HepG2 (cell line): ENCODE measurements around the gene PRCD.

Experiments used
- CREB1 ChIP-seq, 2 experiments: fragments of 450-650 bp in 1 of 2; IDR thresholded peaks; 2 replicates each; pipeline ENCODE4 v1.6.1; 2016 to 2017; ENCODE audit warnings: control low read depth in 1 of 2, mild to moderate bottlenecking in 1 of 2, missing compliant biosample characterization in 1 of 2, missing genetic modification characterization in 1 of 2
- CTCF ChIP-seq: sonication (generic); formaldehyde crosslinking; IDR thresholded peaks from 2 replicates; pipeline ENCODE4 v1.5.0; 2020; ENCODE audit warnings: mild to moderate bottlenecking, missing genetic modification reagents, moderate library complexity
- GZF1 ChIP-seq: sonication (generic); formaldehyde crosslinking; IDR thresholded peaks from 2 replicates; pipeline ENCODE4 v1.5.1; 2020; ENCODE audit warnings: mild to moderate bottlenecking, missing genetic modification reagents
- HOXA9 ChIP-seq: sonication (generic); formaldehyde crosslinking; IDR thresholded peaks from 2 replicates; pipeline ENCODE4 v1.8.1; 2022; ENCODE audit warnings: missing genetic modification reagents, mild to moderate bottlenecking, moderate library complexity, borderline replicate concordance
- MAZ ChIP-seq, 2 experiments: sonication (generic) in 1 of 2; formaldehyde crosslinking in 1 of 2; IDR thresholded peaks; 2 replicates each; pipeline versions ENCODE4 v1.5.0 to v1.6.1; 2012 to 2020; ENCODE audit warnings: low read depth in 2 of 2, mild to moderate bottlenecking in 2 of 2, borderline replicate concordance in 1 of 2, improper control_type of control experiment in 1 of 2, low read length in 1 of 2, missing genetic modification reagents in 1 of 2, moderate library complexity in 1 of 2
- MED8 ChIP-seq: sonication (generic); formaldehyde crosslinking; IDR thresholded peaks from 2 replicates; pipeline ENCODE4 v1.8.1; 2023; ENCODE audit warnings: mild to moderate bottlenecking, missing genetic modification reagents; ENCODE audit not compliant: insufficient replicate concordance
- RFXANK ChIP-seq: IDR thresholded peaks from 2 replicates; pipeline ENCODE4 v1.6.1; 2016
- SAFB2 ChIP-seq: sonication (generic); formaldehyde crosslinking; IDR thresholded peaks from 2 replicates; pipeline ENCODE4 v1.5.1; 2020; ENCODE audit warnings: missing genetic modification reagents, low read depth, mild to moderate bottlenecking, borderline replicate concordance
- TCF12 ChIP-seq, 2 experiments: fragments of 450-650 bp in 1 of 2; sonication (generic) in 1 of 2; formaldehyde crosslinking in 1 of 2; IDR thresholded peaks; 2 replicates each; pipeline versions ENCODE4 v1.6.1 to v1.8.0; 2017 to 2022; ENCODE audit warnings: antibody characterized with exemption in 1 of 2, mild to moderate bottlenecking in 1 of 2, missing genetic modification reagents in 1 of 2, moderate library complexity in 1 of 2
- ZBTB38 ChIP-seq: sonication (generic); formaldehyde crosslinking; IDR thresholded peaks from 2 replicates; pipeline ENCODE4 v1.5.1; 2020; ENCODE audit warnings: mild to moderate bottlenecking, missing genetic modification reagents
- ZNF704 ChIP-seq: sonication (generic); formaldehyde crosslinking; IDR thresholded peaks from 2 replicates; pipeline ENCODE4 v1.8.1; 2023; ENCODE audit warnings: mild to moderate bottlenecking, inconsistent platforms, moderate library complexity, missing genetic modification reagents, borderline replicate concordance
- ZUFSP ChIP-seq: sonication (generic); formaldehyde crosslinking; IDR thresholded peaks from 2 replicates; pipeline ENCODE4 v1.9.0; 2021; ENCODE audit warnings: missing genetic modification reagents, mild to moderate bottlenecking, borderline replicate concordance

- TF ChIP-seq ZUFSP (CRISPR knock-in tag) (no peak), GZF1 (no peak), HOXA9 (no peak), CTCF (CRISPR knock-in tag) (peak; percentile 100), CREB1 (IDR thresholded peaks at IDR 0.05) (no peak), CREB1 (CRISPR knock-in tag; IDR thresholded peaks at IDR 0.05) (no peak), RFXANK (no peak), TCF12 (IDR thresholded peaks at IDR 0.05) (no peak), TCF12 (CRISPR knock-in tag; IDR thresholded peaks at IDR 0.05) (no peak; the same call in 1 of the 2 replicates), MAZ (IDR thresholded peaks at IDR 0.05; ENCODE audit: borderline replicate concordance, low read depth, low read length) (0 out of 2 replicates have a peak, but pooled peaks have one; percentile 14), MAZ (CRISPR knock-in tag; IDR thresholded peaks at IDR 0.05; ENCODE audit: low read depth) (peak; percentile 74; the same call in 1 of the 2 replicates), ZBTB38 (CRISPR knock-in tag) (0 out of 2 replicates have a peak, but pooled peaks have one; percentile 15), ZNF704 (no peak), MED8 (CRISPR knock-in tag) (no peak), SAFB2 (CRISPR knock-in tag) (no peak)
Measured at GRCh38 chr17:76506408-76507345, 33.2 kb upstream of the PRCD start.
